GM12872 (cell line): ENCODE results near the gene ATG9B.

Experiments used
- CTCF ChIP-seq: IDR thresholded peaks from 3 replicates; pipeline ENCODE4 v1.5.1; 2011; ENCODE audit warnings: low read depth, mild to moderate bottlenecking, low read length, moderate library complexity; ENCODE audit not compliant: insufficient read depth

ATG9B gene

GRCh38 chr7:151024435-151025056, at the start of gene ATG9B:
TSS of gene ATG9B (minus strand) at chr7:151024494. CDS start at chr7:151024423, 71 bp downstream.
- no peak for TF ChIP-seq CTCF

- TF ChIP-seq CTCF: no peak
Observed at GRCh38 chr7:151073990-151074389, 49.7 kb upstream of the ATG9B start.

- TF ChIP-seq CTCF: no peak
Observed at GRCh38 chr7:151071032-151071866, 47.0 kb upstream of the ATG9B start.

- no peak for TF ChIP-seq CTCF
Observed at GRCh38 chr7:151070574-151070960, 46.3 kb upstream of the ATG9B start.

- no peak for TF ChIP-seq CTCF
Observed at GRCh38 chr7:151069841-151070573, 45.7 kb upstream of the ATG9B start.

- TF ChIP-seq CTCF: no peak
Observed at GRCh38 chr7:151068069-151068773, 43.9 kb upstream of the ATG9B start.

GRCh38 chr7:151066273-151066974, 42.1 kb upstream of the ATG9B start:
- TF ChIP-seq CTCF: no peak
